Large intestine (tissue), 3 donors: ENCODE measurements around the gene NOL8. TPM values are rescaled to one million over a fixed set of nuclear protein-coding genes. Genes with fewer than 3 reads are reported as not detected.

Experiments used
- DNase-seq, 2 donors: peaks; one replicate each; pipeline versions ENCODE4 v3.0.0 to v3.0.0-alpha.2; 2013
- H3K27ac ChIP-seq: one replicate; pipeline ENCODE4 v1.5.1; 2013; ENCODE audit warnings: low read length
- H3K27me3 ChIP-seq: 2 replicates; pipeline ENCODE4 v1.6.1; 2013; ENCODE audit warnings: low read length; ENCODE audit not compliant: control insufficient read depth, insufficient read depth
- H3K36me3 ChIP-seq: 2 replicates; pipeline ENCODE4 v1.6.1; 2013; ENCODE audit warnings: low read length; ENCODE audit not compliant: control insufficient read depth, insufficient read depth
- H3K4me1 ChIP-seq: one replicate; pipeline ENCODE4 v1.6.1; 2013; ENCODE audit warnings: low read length; ENCODE audit not compliant: control insufficient read depth, insufficient read depth
- H3K4me3 ChIP-seq: one replicate; pipeline ENCODE4 v1.5.1; 2013; ENCODE audit warnings: low read length
- H3K9me3 ChIP-seq: one replicate; pipeline ENCODE4 v1.6.1; 2013; ENCODE audit warnings: mild to moderate bottlenecking, low read depth, low read length, moderate library complexity; ENCODE audit not compliant: control insufficient read depth
- WGBS: methylation state at CpG from one replicate; pipeline ENCODE4 v1.1.5; 2013; ENCODE audit warnings: low lambda C conversion rate; ENCODE audit not compliant: insufficient coverage; 5-methylcytosine and 5-hydroxymethylcytosine counted together
- polyA plus RNA-seq: library from polyadenylated mRNA; unstranded; fragments of 120-200 nt; gene quantifications from one replicate; pipeline ENCODE4 v1.2.1, GENCODE V29; 2013

NOL8 gene
- polyA plus RNA-seq, 1 donor, result 38.8 TPM

DNA sequence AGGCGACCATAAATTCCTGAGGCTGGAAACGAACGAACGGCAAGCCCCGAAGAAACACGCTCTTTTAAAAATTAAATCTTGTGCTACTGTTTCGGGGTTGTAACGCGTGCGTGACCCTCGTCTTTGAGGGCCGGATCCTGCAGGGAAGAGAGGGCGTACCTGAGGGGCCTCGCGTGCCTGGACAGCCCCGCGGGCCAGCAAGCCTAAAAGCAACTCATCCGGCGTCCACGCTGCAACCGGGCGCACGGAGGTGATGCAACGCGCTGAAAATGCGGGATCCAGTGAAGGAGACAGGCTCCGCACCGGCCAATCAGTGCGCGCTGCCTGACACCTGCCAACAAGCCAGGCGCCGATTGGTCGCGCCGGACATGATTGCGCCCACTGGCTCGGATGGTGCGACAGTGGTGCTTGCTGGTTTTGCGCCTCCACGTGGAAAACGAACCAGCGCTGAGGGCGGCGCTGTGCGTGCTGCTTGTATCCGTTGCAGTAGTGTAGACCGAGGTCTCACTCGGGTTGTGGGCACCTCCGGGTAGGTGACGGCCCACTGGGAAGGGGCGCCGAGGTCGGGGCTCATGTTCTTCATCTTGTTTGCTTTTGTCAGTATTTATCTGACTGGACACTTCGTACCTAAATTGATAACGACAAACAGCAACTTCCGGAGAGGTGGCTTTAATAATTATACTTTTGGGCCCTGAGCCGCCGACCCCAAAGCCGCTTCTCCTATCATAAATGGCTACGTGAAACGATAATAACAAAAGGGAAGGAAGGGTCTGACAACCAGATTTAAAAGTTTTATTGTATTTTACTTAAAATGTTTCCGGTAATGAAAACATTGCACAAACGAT lies 31.5 kb downstream of the NOL8 start, which contains the start of gene IARS1:
TSS of gene IARS1 (minus strand) at position 246 of the 845 bp plus-strand sequence. CDS start 4,278 bp downstream, outside the sequence.
- no peaks in the 10 kb centered on the region for H3K27me3 ChIP-seq
- H3K4me1 ChIP-seq, result peaks cover 9% of the 10 kb centered on the region
- H3K4me3 ChIP-seq, result peak within 1 kb of the TSS; percentile 87
- WGBS, result 2% methylated on average over 7 of the region's 63 CpGs
- no peaks in the 10 kb centered on the region for H3K9me3 ChIP-seq
- H3K36me3 ChIP-seq, result peaks cover 21% of the 10 kb centered on the region
- DNase-seq, result peak; percentile 98 to 99
- peak within 1 kb of the TSS; percentile 73 for H3K27ac ChIP-seq

DNA sequence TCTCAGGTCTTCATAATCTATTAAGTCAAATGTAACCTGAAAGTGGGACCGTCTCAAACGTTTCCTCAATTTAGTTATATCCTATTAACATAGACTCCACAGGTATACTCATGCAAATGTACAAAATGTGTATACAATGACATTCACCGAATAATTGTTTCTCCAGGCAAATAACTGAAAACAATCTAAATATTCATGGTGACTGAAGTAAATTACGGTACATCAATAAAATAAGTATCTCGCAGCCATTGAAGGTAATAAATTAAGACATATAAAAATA lies 32.1 kb downstream of the NOL8 start:
- Histone ChIP-seq H3K27me3 (no peaks in the 10 kb centered on the region), H3K9me3 (no peaks in the 10 kb centered on the region), H3K4me1 (peaks cover 9% of the 10 kb centered on the region), H3K36me3 (peaks cover 20% of the 10 kb centered on the region), H3K27ac (no peak overlapping the region), H3K4me3 (peak overlapping the region; percentile 87)
- WGBS, result 0% methylated on average over 1 of the region's 5 CpGs
- no peak for DNase-seq

DNA sequence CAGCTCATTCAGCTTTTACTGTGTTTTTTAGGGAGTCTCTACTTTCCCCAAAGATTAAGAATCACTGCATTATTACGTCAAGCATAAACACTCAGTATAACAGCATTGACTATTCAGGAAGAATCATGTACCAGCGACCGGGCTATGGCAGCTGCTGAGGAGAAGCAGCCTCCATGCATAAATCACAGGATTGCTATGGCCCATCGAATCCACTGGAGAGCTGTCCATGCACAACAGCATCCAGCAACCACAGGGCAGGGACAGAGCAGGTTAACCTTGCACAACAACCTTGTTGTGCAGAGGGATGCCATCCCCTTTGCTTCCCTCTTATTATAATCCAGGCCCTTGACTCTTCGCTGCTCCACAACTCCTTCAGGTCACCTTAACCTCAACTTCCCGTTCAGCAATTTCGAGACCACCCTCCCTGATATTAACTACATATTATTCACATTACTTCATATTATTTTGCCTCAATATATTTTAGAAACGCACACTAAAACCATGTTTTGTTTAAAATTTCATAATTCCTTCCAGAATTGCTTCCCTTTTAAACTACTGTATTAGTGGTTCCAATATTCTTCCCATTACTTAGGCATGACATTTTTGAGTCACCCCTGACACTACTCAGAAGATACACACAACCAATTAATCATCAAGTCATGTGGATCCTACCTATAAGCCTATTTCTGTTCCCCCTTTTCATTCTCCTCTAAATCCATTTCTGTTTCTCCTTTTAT lies 32.6 kb downstream of the NOL8 start:
- WGBS, result no CpG with 5 or more reads among the region's 8 CpGs
- no peak overlapping the region for H3K27ac ChIP-seq
- H3K4me3 ChIP-seq, result peak overlapping the region; percentile 87
- peaks cover 20% of the 10 kb centered on the region for H3K36me3 ChIP-seq
- DNase-seq, result no peak
- H3K4me1 ChIP-seq, result peaks cover 9% of the 10 kb centered on the region
- H3K9me3 ChIP-seq, result no peaks in the 10 kb centered on the region
- H3K27me3 ChIP-seq, result no peaks in the 10 kb centered on the region

DNA sequence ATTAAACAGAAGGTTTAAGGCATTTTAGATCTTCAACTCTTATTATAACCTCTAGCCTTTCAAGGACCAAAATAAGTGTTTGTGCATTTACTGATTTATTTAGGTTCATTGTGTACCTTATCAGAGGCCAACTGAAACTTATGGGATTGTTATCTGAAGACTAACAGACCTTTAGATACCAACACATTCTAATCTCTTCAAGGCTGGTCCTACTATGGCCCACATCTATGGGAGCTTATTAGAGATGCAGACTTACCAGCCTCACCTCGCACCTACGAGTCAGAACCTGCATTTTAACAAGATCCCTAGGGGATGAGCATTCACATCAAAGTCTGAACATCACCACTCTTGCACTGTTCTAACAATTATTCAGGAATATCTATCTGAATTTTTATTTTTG lies 33.6 kb downstream of the NOL8 start:
- peaks cover 9% of the 10 kb centered on the region for H3K4me1 ChIP-seq
- H3K9me3 ChIP-seq, result no peaks in the 10 kb centered on the region
- WGBS, result no CpG with 5 or more reads among the region's 2 CpGs
- H3K27ac ChIP-seq, result no peak overlapping the region
- no peak overlapping the region for H3K4me3 ChIP-seq
- H3K36me3 ChIP-seq, result peaks cover 17% of the 10 kb centered on the region
- H3K27me3 ChIP-seq, result no peaks in the 10 kb centered on the region
- DNase-seq, result no peak

DNA sequence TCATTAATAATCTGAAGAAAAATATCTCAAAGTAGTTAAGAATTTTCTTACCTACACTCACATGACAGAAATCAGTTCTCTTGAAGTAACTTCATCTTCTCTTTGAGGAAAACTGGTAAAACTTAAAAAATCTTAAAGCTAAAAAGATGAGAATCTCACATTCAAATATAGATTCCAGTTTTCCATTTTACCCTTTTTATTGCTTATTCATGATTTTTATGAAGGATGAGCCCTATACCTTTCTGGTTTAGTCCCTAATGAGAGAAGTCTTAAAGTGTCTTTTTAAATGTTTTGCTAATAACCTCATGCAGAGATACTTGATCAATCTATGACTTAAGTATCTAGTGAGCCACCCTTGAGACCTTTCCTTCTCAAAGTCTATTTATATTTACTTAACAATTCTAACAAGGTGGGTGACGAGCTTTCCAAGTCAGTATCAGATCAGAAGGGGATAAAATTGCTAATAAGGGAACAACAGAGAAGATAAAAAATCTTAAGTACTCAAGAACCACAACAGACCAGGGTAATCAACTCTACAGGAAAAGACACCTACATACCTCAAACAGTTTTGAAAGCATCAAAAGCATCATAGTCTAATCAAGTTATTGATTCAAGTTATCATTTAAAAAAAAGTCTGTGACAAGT lies 34.2 kb downstream of the NOL8 start:
- H3K9me3 ChIP-seq, result no peaks in the 10 kb centered on the region
- DNase-seq, result no peak
- no peak overlapping the region for H3K4me3 ChIP-seq
- 60% methylated on average over 1 of the region's 1 CpG for WGBS
- H3K27me3 ChIP-seq, result no peaks in the 10 kb centered on the region
- H3K4me1 ChIP-seq, result peaks cover 9% of the 10 kb centered on the region
- peaks cover 21% of the 10 kb centered on the region for H3K36me3 ChIP-seq
- H3K27ac ChIP-seq, result no peak overlapping the region

DNA sequence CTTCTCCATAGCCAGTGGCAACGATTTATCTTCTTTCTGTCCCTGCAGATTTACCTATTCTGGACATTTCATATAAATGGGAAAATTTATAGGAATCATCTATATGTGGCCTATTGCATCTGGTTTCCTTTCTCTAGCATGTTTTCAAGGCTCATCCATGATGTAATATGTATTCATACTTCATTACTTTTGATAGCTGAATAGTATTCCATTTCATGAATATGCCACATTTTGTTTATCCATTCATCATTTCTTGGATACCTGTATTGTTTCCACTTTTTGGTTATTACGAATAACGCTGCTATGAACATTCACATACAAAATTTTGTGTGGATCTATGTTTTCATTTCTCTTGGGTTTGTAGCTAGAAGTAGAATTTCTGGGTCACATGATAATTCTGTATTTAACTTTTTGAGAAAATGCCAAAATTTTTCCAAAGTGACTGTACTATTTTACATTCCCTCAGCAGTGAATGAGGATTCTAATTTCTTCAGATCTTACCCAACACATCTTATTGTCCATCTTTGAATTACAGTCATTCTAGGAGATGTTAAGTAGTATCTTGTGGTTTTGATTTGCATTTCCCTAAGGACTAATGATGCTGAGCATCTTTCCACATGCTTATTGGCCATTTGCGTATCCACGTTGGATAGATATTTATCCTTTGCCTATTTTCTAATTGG lies 35.3 kb downstream of the NOL8 start:
- Histone ChIP-seq H3K4me3 (no peak overlapping the region), H3K36me3 (peaks cover 29% of the 10 kb centered on the region), H3K27ac (no peak overlapping the region), H3K27me3 (no peaks in the 10 kb centered on the region), H3K9me3 (no peaks in the 10 kb centered on the region), H3K4me1 (peaks cover 9% of the 10 kb centered on the region)
- DNase-seq, result no peak
- 95% methylated on average over 5 of the region's 5 CpGs for WGBS

DNA sequence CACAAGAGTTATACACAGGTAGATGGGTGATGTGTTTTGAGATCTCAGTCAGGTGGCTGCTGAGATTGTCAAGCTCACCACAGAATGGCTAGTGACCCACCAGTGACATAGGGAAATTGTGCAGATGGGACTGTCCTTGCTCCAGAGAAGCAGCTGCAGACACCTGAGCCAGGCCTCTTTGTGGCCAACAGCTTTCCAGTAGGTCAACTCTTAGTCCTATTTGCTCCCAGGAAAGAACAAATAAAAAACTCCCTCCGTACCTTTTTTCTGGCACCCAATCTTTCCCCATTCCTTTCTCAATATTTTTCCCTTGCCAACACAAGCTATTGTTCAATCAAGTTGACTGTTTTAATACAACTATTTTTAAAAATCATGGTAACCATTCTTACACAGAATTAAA lies 45.8 kb downstream of the NOL8 start:
- Histone ChIP-seq H3K27ac (no peak overlapping the region), H3K27me3 (no peaks in the 10 kb centered on the region), H3K9me3 (no peaks in the 10 kb centered on the region), H3K4me1 (no peaks in the 10 kb centered on the region), H3K36me3 (peaks cover 77% of the 10 kb centered on the region), H3K4me3 (no peak overlapping the region)
- WGBS, result 100% methylated on average over 1 of the region's 1 CpG
- no peak for DNase-seq

DNA sequence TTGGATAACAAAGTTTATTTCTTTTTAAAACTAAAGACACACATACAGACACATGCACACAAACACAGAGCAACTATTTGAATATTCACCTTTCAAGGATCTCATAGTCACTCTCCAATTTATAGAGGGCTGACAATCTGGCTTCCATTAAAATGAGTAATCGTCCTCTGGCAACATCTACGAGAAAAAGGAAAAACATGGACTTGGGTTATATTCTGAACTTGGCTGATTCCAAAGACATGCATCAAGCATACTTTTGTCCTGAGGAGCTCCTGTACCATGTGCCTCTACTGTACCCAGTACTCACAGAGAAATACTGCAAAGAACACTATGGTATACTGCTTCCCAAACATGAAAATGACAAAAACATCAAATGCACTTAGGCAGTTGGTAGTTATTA lies 47.0 kb downstream of the NOL8 start:
- Histone ChIP-seq H3K36me3 (peaks cover 76% of the 10 kb centered on the region), H3K4me3 (no peak overlapping the region), H3K27me3 (no peaks in the 10 kb centered on the region), H3K27ac (no peak overlapping the region), H3K9me3 (no peaks in the 10 kb centered on the region), H3K4me1 (no peaks in the 10 kb centered on the region)
- WGBS, result 83% methylated on average over 1 of the region's 2 CpGs
- no peak for DNase-seq

DNA sequence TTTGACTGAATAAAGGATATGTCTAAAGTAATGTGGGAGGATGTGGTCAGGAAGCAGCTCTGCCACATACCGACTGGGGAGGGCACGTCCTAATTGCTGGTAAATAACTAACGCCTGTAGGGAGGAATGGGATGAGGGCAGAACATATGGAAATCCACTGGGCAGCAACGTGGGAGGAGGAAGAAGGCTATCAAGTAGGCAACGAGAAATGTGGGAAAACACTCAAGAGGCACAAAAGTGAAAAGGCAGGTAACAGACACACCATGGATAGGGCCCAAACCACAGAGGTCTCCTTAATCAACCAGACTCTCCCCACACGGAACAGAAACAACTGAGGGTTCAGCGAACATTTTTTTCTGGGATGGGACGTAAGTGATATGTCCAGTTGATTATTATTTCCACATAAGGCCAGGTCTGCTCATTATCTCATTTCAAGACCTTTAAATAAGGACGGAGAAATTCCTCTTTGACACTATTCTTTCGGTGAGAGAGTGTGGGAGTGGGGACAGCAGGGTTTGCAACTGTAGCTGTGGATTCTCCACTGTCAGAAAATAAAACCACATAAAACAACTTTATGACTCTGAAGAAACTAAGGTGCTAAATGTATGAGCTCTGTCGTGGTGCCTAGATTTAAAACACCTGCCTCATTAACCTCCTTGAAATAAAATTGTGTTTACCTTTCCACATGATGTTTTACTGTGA lies 48.7 kb downstream of the NOL8 start:
- Histone ChIP-seq H3K27ac (no peak overlapping the region), H3K4me3 (no peak overlapping the region), H3K27me3 (no peaks in the 10 kb centered on the region), H3K9me3 (no peaks in the 10 kb centered on the region), H3K4me1 (no peaks in the 10 kb centered on the region), H3K36me3 (peaks cover 70% of the 10 kb centered on the region)
- 100% methylated on average over 1 of the region's 11 CpGs for WGBS
- DNase-seq, result no peak
